Activated CD4-positive, alpha-beta T cell treated with anti-CD3 and anti-CD28 coated beads for 36 hours (primary cell): ENCODE measurements around the gene NRDE2. TPM values are rescaled to one million over a fixed set of nuclear protein-coding genes. Genes with fewer than 3 reads are reported as not detected.
A peak's percentile ranks its signal among the peaks of the same experiment; 100 is the strongest.

Experiments used
- ATAC-seq: fragments of 200-7000 bp; cut with Tn5 transposase; one replicate; pipeline ENCODE4 v1.10.0; 2021; ENCODE audit warnings: mild to moderate bottlenecking, moderate library complexity
- CTCF ChIA-PET: fragments of 350-600 bp; sonication (Branson Sonifier 250); formaldehyde crosslinking; loops from one replicate; lab custom pipeline; 2021; ENCODE audit warnings: antibody characterized with exemption; lab: Charles Lee
- POLR2A ChIA-PET: fragments of 350-600 bp; sonication (Branson Sonifier 250); formaldehyde crosslinking; loops from one replicate; lab custom pipeline; 2021; ENCODE audit warnings: antibody characterized with exemption, inconsistent platforms; lab: Charles Lee
- DNase-seq: peaks from one replicate; pipeline ENCODE4 v3.0.0-alpha.2; 2020
- H3K27ac Mint-ChIP-seq: one replicate; pipeline ENCODE4 v1.8.0; 2021; ENCODE audit warnings: mixed read lengths
- H3K27me3 Mint-ChIP-seq: one replicate; pipeline ENCODE4 v1.8.0; 2021; ENCODE audit warnings: mixed read lengths
- H3K36me3 Mint-ChIP-seq: one replicate; pipeline ENCODE4 v1.8.0; 2021; ENCODE audit warnings: low read depth, mixed read lengths
- H3K4me1 Mint-ChIP-seq: one replicate; pipeline ENCODE4 v1.8.0; 2021; ENCODE audit warnings: mixed read lengths
- H3K4me3 Mint-ChIP-seq: one replicate; pipeline ENCODE4 v1.8.0; 2021; ENCODE audit warnings: mild to moderate bottlenecking, moderate library complexity, mixed read lengths
- H3K9me3 Mint-ChIP-seq: one replicate; pipeline ENCODE4 v1.8.0; 2021; ENCODE audit warnings: low read depth, mixed read lengths
- intact Hi-C, 2 experiments: fragments of 100-400 bp; cut with DNase I in 1 of 2; cut with micrococcal nuclease in 1 of 2; formaldehyde crosslinking; loops; one replicate each; pipeline versions ENCODE4 v1.14.2 to v1.15.1; 2022 to 2024; cut with DNase I, micrococcal nuclease
- total RNA-seq, 2 experiments: library from RNA; stranded (reverse); gene quantifications; one replicate each; pipeline ENCODE4 v1.2.3, GENCODE V29; 2021

Gene NRDE2
- total RNA-seq, 2 experiments from 2014 or later = 22.8 to 25.3 TPM

- intact Hi-C loops = no loop called here
- CTCF ChIA-PET = interaction anchor here (0.8 to 1.1 kb wide), 2 partner anchors 10 to 18 kb away, joined by 3 read pairs; no protein-coding TSS in a partner anchor
- no peak for DNase-seq
- POLR2A ChIA-PET = no interaction called here
- H3K9me3 Mint-ChIP-seq = no peaks in the 10 kb centered on the region
- H3K27ac Mint-ChIP-seq = no peak overlapping the region
- H3K36me3 Mint-ChIP-seq = peaks cover 21% of the 10 kb centered on the region
- H3K4me1 Mint-ChIP-seq = peaks cover 25% of the 10 kb centered on the region
- no peaks in the 10 kb centered on the region for H3K27me3 Mint-ChIP-seq
- no peak overlapping the region for H3K4me3 Mint-ChIP-seq
- no peak for ATAC-seq
These were observed 53.3 kb downstream of the NRDE2 start for GRCh38 chr14:90278199-90279175.

GRCh38 chr14:90277581-90278198, 54.1 kb downstream of the NRDE2 start:
- H3K27me3 Mint-ChIP-seq = no peaks in the 10 kb centered on the region
- H3K9me3 Mint-ChIP-seq = no peaks in the 10 kb centered on the region
- peaks cover 25% of the 10 kb centered on the region for H3K4me1 Mint-ChIP-seq
- H3K36me3 Mint-ChIP-seq = peaks cover 22% of the 10 kb centered on the region
- no peak overlapping the region for H3K4me3 Mint-ChIP-seq
- ATAC-seq (no peak), DNase-seq (no peak)
- ChIA-PET POLR2A (no interaction called here), CTCF (interaction anchor here (0.8 kb wide), 1 partner anchor 17 kb away, joined by 3 read pairs; no protein-coding TSS in a partner anchor)
- no peak overlapping the region for H3K27ac Mint-ChIP-seq
- intact Hi-C loops = no loop called here

- CTCF ChIA-PET = interaction anchor here (0.5 to 1.0 kb wide), 2 partner anchors 42 to 124 kb away, joined by 3 read pairs; no protein-coding TSS in a partner anchor
- DNase-seq (peak; percentile 50), ATAC-seq (peak; percentile 42)
- peaks cover 25% of the 10 kb centered on the region for H3K4me1 Mint-ChIP-seq
- intact Hi-C loops = no loop called here
- POLR2A ChIA-PET = no interaction called here
- H3K4me3 Mint-ChIP-seq = no peak overlapping the region
- peaks cover 22% of the 10 kb centered on the region for H3K36me3 Mint-ChIP-seq
- H3K27ac Mint-ChIP-seq = peak overlapping the region; percentile 77
- H3K27me3 Mint-ChIP-seq = no peaks in the 10 kb centered on the region
- no peaks in the 10 kb centered on the region for H3K9me3 Mint-ChIP-seq
These were observed 54.9 kb downstream of the NRDE2 start for GRCh38 chr14:90276646-90277367.

- ChIA-PET CTCF (interaction anchor here (0.7 to 1.0 kb wide), 5 partner anchors 9 to 336 kb away, joined by 3 to 4 read pairs (median 3); no protein-coding TSS in a partner anchor), POLR2A (interaction anchor here (0.6 to 1.5 kb wide), 3 partner anchors 9 to 19 kb away, joined by 4 to 6 read pairs (median 5); partner anchors contain the start of gene PSMC1)
- intact Hi-C loops = loop anchor here (2.0 kb wide), 2 partner anchors 17 to 19 kb away; partner anchors contain the start of gene PSMC1 (in 1 of the 2)
- H3K9me3 Mint-ChIP-seq = no peaks in the 10 kb centered on the region
- peak overlapping the region; percentile 95 for H3K27ac Mint-ChIP-seq
- no peak overlapping the region for H3K4me3 Mint-ChIP-seq
- DNase-seq (peak; percentile 54), ATAC-seq (peak; percentile 48)
- no peaks in the 10 kb centered on the region for H3K27me3 Mint-ChIP-seq
- peaks cover 28% of the 10 kb centered on the region for H3K36me3 Mint-ChIP-seq
- H3K4me1 Mint-ChIP-seq = peaks cover 25% of the 10 kb centered on the region
These were observed 55.9 kb downstream of the NRDE2 start for GRCh38 chr14:90275820-90276219.

- ChIA-PET POLR2A (interaction anchor here (0.6 to 1.5 kb wide), 3 partner anchors 10 to 203 kb away, joined by 3 to 6 read pairs (median 4); partner anchors contain the start of gene PSMC1), CTCF (interaction anchor here (0.7 to 0.9 kb wide), 4 partner anchors 9 to 336 kb away, joined by 3 to 4 read pairs (median 4); no protein-coding TSS in a partner anchor)
- DNase-seq = peak; percentile 23
- Mint-ChIP-seq H3K4me1 (peaks cover 25% of the 10 kb centered on the region), H3K4me3 (no peak overlapping the region), H3K27me3 (no peaks in the 10 kb centered on the region), H3K36me3 (peaks cover 28% of the 10 kb centered on the region), H3K9me3 (no peaks in the 10 kb centered on the region), H3K27ac (peak overlapping the region; percentile 95)
- intact Hi-C loops = loop anchor here (2.0 kb wide), 2 partner anchors 17 to 19 kb away; partner anchors contain the start of gene PSMC1 (in 1 of the 2)
- ATAC-seq = peak; percentile 39
These were observed 56.3 kb downstream of the NRDE2 start for GRCh38 chr14:90275458-90275814.

GRCh38 chr14:90274808-90275457, 56.8 kb downstream of the NRDE2 start:
- peaks cover 33% of the 10 kb centered on the region for H3K36me3 Mint-ChIP-seq
- ChIA-PET POLR2A (interaction anchor here (0.6 to 1.5 kb wide), 3 partner anchors 10 to 202 kb away, joined by 3 to 6 read pairs (median 4); partner anchors contain the start of gene PSMC1), CTCF (interaction anchor here (0.7 to 0.9 kb wide), 3 partner anchors 8 to 336 kb away, joined by 3 to 4 read pairs (median 4); no protein-coding TSS in a partner anchor)
- ATAC-seq (peak; percentile 85), DNase-seq (peak; percentile 62)
- H3K27ac Mint-ChIP-seq = peak overlapping the region; percentile 95
- H3K4me3 Mint-ChIP-seq = no peak overlapping the region
- intact Hi-C loops = loop anchor here (2.0 kb wide), 2 partner anchors 16 to 18 kb away; partner anchors contain the start of gene PSMC1 (in 1 of the 2)
- H3K27me3 Mint-ChIP-seq = no peaks in the 10 kb centered on the region
- peaks cover 25% of the 10 kb centered on the region for H3K4me1 Mint-ChIP-seq
- H3K9me3 Mint-ChIP-seq = no peaks in the 10 kb centered on the region

GRCh38 chr14:90274019-90274418, 57.7 kb downstream of the NRDE2 start:
- no peak for ATAC-seq
- Mint-ChIP-seq H3K36me3 (peaks cover 41% of the 10 kb centered on the region), H3K27ac (peak overlapping the region; percentile 95), H3K27me3 (no peaks in the 10 kb centered on the region), H3K9me3 (no peaks in the 10 kb centered on the region), H3K4me3 (no peak overlapping the region), H3K4me1 (peaks cover 25% of the 10 kb centered on the region)
- intact Hi-C loops = loop anchor here (2.0 kb wide), 2 partner anchors 15 to 17 kb away; partner anchors contain the start of gene PSMC1 (in 1 of the 2)
- DNase-seq = peak; percentile 17
- CTCF ChIA-PET = no interaction called here
- POLR2A ChIA-PET = no interaction called here

GRCh38 chr14:90273532-90273931, 58.2 kb downstream of the NRDE2 start:
- no peak overlapping the region for H3K4me3 Mint-ChIP-seq
- H3K27me3 Mint-ChIP-seq = no peaks in the 10 kb centered on the region
- POLR2A ChIA-PET = no interaction called here
- DNase-seq (no peak), ATAC-seq (no peak)
- H3K9me3 Mint-ChIP-seq = no peaks in the 10 kb centered on the region
- CTCF ChIA-PET = no interaction called here
- H3K36me3 Mint-ChIP-seq = peaks cover 44% of the 10 kb centered on the region
- intact Hi-C loops = no loop called here
- H3K4me1 Mint-ChIP-seq = peaks cover 25% of the 10 kb centered on the region
- H3K27ac Mint-ChIP-seq = peak overlapping the region; percentile 95

GRCh38 chr14:90272523-90272922, 59.2 kb downstream of the NRDE2 start:
- peaks cover 25% of the 10 kb centered on the region for H3K4me1 Mint-ChIP-seq
- no peaks in the 10 kb centered on the region for H3K27me3 Mint-ChIP-seq
- ATAC-seq (no peak), DNase-seq (no peak)
- H3K4me3 Mint-ChIP-seq = no peak overlapping the region
- peaks cover 50% of the 10 kb centered on the region for H3K36me3 Mint-ChIP-seq
- H3K9me3 Mint-ChIP-seq = no peaks in the 10 kb centered on the region
- intact Hi-C loops = no loop called here
- ChIA-PET CTCF (interaction anchor here (0.6 kb wide), 1 partner anchor 1278 kb away, joined by 3 read pairs; no protein-coding TSS in a partner anchor), POLR2A (no interaction called here)
- H3K27ac Mint-ChIP-seq = no peak overlapping the region

GRCh38 chr14:90268420-90268819, 63.3 kb downstream of the NRDE2 start:
- Mint-ChIP-seq H3K4me1 (peaks cover 3% of the 10 kb centered on the region), H3K27ac (no peak overlapping the region), H3K36me3 (peaks cover 54% of the 10 kb centered on the region), H3K9me3 (no peaks in the 10 kb centered on the region), H3K4me3 (no peak overlapping the region), H3K27me3 (no peaks in the 10 kb centered on the region)
- CTCF ChIA-PET = interaction anchor here (1.5 kb wide), 2 partner anchors 10 to 12 kb away, joined by 4 to 7 read pairs; partner anchors contain the start of gene PSMC1
- intact Hi-C loops = no loop called here
- DNase-seq (no peak), ATAC-seq (no peak)
- POLR2A ChIA-PET = interaction anchor here (3.3 kb wide), 1 partner anchor 11 kb away, joined by 15 read pairs; the partner anchor contains the start of gene PSMC1
